Esophagus muscularis mucosa (tissue), 4 donors: Measurements from ENCODE around the gene ATP8B1.

Experiments
- EP300 ChIP-seq: sonication (generic); formaldehyde crosslinking; IDR thresholded peaks from one replicate; pipeline ENCODE4 v1.6.1; 2017; ENCODE audit warnings: antibody characterized with exemption
- POLR2A ChIP-seq: fragments of 450-650 bp; IDR thresholded peaks from one replicate; pipeline ENCODE4 v1.6.1; 2017; ENCODE audit warnings: antibody characterized with exemption, moderate library complexity, mild to moderate bottlenecking, low read depth
- POLR2AphosphoS5 ChIP-seq, 2 donors: sonication (generic); formaldehyde crosslinking; IDR thresholded peaks; one replicate each; pipeline ENCODE4 v1.6.1; 2017; ENCODE audit warnings: antibody characterized with exemption in 2 of 2
- TF ChIP-seq, protein P1 (sequence below), 3 experiments: fragments of 200-600 bp in 2 of 3; fragments of 450-650 bp in 1 of 3; sonication (generic) in 2 of 3; IDR thresholded peaks; one replicate each; pipeline ENCODE4 v1.5.1; 2017 to 2019; ENCODE audit warnings: antibody characterized with exemption in 3 of 3, mild to moderate bottlenecking in 2 of 3, moderate library complexity in 1 of 3

- TF ChIP-seq, protein P1, sequence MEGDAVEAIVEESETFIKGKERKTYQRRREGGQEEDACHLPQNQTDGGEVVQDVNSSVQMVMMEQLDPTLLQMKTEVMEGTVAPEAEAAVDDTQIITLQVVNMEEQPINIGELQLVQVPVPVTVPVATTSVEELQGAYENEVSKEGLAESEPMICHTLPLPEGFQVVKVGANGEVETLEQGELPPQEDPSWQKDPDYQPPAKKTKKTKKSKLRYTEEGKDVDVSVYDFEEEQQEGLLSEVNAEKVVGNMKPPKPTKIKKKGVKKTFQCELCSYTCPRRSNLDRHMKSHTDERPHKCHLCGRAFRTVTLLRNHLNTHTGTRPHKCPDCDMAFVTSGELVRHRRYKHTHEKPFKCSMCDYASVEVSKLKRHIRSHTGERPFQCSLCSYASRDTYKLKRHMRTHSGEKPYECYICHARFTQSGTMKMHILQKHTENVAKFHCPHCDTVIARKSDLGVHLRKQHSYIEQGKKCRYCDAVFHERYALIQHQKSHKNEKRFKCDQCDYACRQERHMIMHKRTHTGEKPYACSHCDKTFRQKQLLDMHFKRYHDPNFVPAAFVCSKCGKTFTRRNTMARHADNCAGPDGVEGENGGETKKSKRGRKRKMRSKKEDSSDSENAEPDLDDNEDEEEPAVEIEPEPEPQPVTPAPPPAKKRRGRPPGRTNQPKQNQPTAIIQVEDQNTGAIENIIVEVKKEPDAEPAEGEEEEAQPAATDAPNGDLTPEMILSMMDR (IDR thresholded peaks at IDR 0.05): no peak
- TF ChIP-seq POLR2AphosphoS5 (IDR thresholded peaks at IDR 0.05) (no peak), POLR2A (no peak), EP300 (no peak)
Observed at GRCh38 chr18:57715671-57716070, 87.4 kb downstream of the ATP8B1 start.
